ENCODE data around the gene E2F7.

E2F7 gene

GRCh38 chr12:77019920-77020319, 45.4 kb downstream of the E2F7 start:
- H3K4me3 ChIP-seq (ENCODE audit: low read length) = no peak overlapping the region
- no peaks in the 10 kb centered on the region for H3F3A ChIP-seq (ENCODE audit: control insufficient read depth, insufficient read depth)
- no peaks in the 10 kb centered on the region for H3K79me2 ChIP-seq (ENCODE audit: control insufficient read depth, low read length)
- H3K4me1 ChIP-seq (ENCODE audit: control insufficient read depth, low read length) = no peaks in the 10 kb centered on the region
- no peaks in the 10 kb centered on the region for H3K9me3 ChIP-seq (ENCODE audit: control insufficient read depth, insufficient read depth, low read length)
- TF ChIP-seq EZH2phosphoT487 (IDR thresholded peaks at IDR 0.05; ENCODE audit: borderline replicate concordance, low read length) (no peak), CTCF (IDR thresholded peaks at IDR 0.05; ENCODE audit: low read depth, low read length, poor library complexity, severe bottlenecking) (no peak)
- no peak overlapping the region for H3K27ac ChIP-seq (ENCODE audit: low read depth, low read length)
- H3K27me3 ChIP-seq (ENCODE audit: control insufficient read depth, low read length) = no peaks in the 10 kb centered on the region
- H3K4me2 ChIP-seq (ENCODE audit: low read length) = no peak overlapping the region
- no peaks in the 10 kb centered on the region for H3K9me2 ChIP-seq (replicated peaks; ENCODE audit: control insufficient read depth, low read length)
- peaks cover 52% of the 10 kb centered on the region for H3K36me3 ChIP-seq (ENCODE audit: control insufficient read depth, low read length)
- H4K20me1 ChIP-seq (ENCODE audit: control insufficient read depth, insufficient read depth, low read depth, low read length) = no peaks in the 10 kb centered on the region

- H3K36me3 ChIP-seq (ENCODE audit: control insufficient read depth, low read length) = peaks cover 23% of the 10 kb centered on the region
- no peak overlapping the region for H3K4me2 ChIP-seq (ENCODE audit: low read length)
- no peak for TF ChIP-seq EZH2phosphoT487 (IDR thresholded peaks at IDR 0.05; ENCODE audit: borderline replicate concordance, low read length)
- no peaks in the 10 kb centered on the region for H3K79me2 ChIP-seq (ENCODE audit: control insufficient read depth, low read length)
- no peaks in the 10 kb centered on the region for H4K20me1 ChIP-seq (ENCODE audit: control insufficient read depth, insufficient read depth, low read depth, low read length)
- no peaks in the 10 kb centered on the region for H3K9me2 ChIP-seq (replicated peaks; ENCODE audit: control insufficient read depth, low read length)
- H3K4me3 ChIP-seq (ENCODE audit: low read length) = no peak overlapping the region
- no peaks in the 10 kb centered on the region for H3F3A ChIP-seq (ENCODE audit: control insufficient read depth, insufficient read depth)
- H3K9me3 ChIP-seq (ENCODE audit: control insufficient read depth, insufficient read depth, low read length) = no peaks in the 10 kb centered on the region
- no peak overlapping the region for H3K27ac ChIP-seq (ENCODE audit: low read depth, low read length)
- no peaks in the 10 kb centered on the region for H3K27me3 ChIP-seq (ENCODE audit: control insufficient read depth, low read length)
- H3K4me1 ChIP-seq (ENCODE audit: control insufficient read depth, low read length) = no peaks in the 10 kb centered on the region
Measured at GRCh38 chr12:77016606-77017005, 48.8 kb downstream of the E2F7 start.

GRCh38 chr12:77013091-77013490, 52.3 kb downstream of the E2F7 start:
- H3K4me3 ChIP-seq (ENCODE audit: low read length) = no peak overlapping the region
- H3K4me1 ChIP-seq (ENCODE audit: control insufficient read depth, low read length) = 0 out of 2 replicates have a peak, but pooled peaks cover 3% of the 10 kb centered on the region

More at GRCh38 chr12:77013091-77013490, 52.3 kb downstream of the E2F7 start:
- Histone ChIP-seq H3K27ac (ENCODE audit: low read depth, low read length) (no peak overlapping the region), H3K27me3 (ENCODE audit: control insufficient read depth, low read length) (no peaks in the 10 kb centered on the region), H3K4me2 (ENCODE audit: low read length) (no peak overlapping the region), H3K9me3 (ENCODE audit: control insufficient read depth, insufficient read depth, low read length) (no peaks in the 10 kb centered on the region), H3K36me3 (ENCODE audit: control insufficient read depth, low read length) (no peaks in the 10 kb centered on the region), H3K9me2 (replicated peaks; ENCODE audit: control insufficient read depth, low read length) (no peaks in the 10 kb centered on the region), H3K79me2 (ENCODE audit: control insufficient read depth, low read length) (no peaks in the 10 kb centered on the region), H3F3A (ENCODE audit: control insufficient read depth, insufficient read depth) (no peaks in the 10 kb centered on the region), H4K20me1 (ENCODE audit: control insufficient read depth, insufficient read depth, low read depth, low read length) (no peaks in the 10 kb centered on the region)
- TF ChIP-seq CTCF (IDR thresholded peaks at IDR 0.05; ENCODE audit: low read depth, low read length, poor library complexity, severe bottlenecking) (no peak), EZH2phosphoT487 (IDR thresholded peaks at IDR 0.05; ENCODE audit: borderline replicate concordance, low read length) (no peak)

All from DOHH2 (cell line).